A204.1 (cell line): ENCODE results near the gene REN.

ENCODE experiments used
- FAIRE-seq: peaks from 2 replicates; lab custom pipeline; 2012; peaks lifted over from hg19 to GRCh38; lab: Jason Lieb, UNC

The REN gene

GRCh38 chr1:204166219-204166618 lies at the start of gene REN:
Gene REN, minus strand, starts transcription at chr1:204166337. Its CDS starts 44 bp downstream, at chr1:204166293.
- FAIRE-seq, result no peak

DNA sequence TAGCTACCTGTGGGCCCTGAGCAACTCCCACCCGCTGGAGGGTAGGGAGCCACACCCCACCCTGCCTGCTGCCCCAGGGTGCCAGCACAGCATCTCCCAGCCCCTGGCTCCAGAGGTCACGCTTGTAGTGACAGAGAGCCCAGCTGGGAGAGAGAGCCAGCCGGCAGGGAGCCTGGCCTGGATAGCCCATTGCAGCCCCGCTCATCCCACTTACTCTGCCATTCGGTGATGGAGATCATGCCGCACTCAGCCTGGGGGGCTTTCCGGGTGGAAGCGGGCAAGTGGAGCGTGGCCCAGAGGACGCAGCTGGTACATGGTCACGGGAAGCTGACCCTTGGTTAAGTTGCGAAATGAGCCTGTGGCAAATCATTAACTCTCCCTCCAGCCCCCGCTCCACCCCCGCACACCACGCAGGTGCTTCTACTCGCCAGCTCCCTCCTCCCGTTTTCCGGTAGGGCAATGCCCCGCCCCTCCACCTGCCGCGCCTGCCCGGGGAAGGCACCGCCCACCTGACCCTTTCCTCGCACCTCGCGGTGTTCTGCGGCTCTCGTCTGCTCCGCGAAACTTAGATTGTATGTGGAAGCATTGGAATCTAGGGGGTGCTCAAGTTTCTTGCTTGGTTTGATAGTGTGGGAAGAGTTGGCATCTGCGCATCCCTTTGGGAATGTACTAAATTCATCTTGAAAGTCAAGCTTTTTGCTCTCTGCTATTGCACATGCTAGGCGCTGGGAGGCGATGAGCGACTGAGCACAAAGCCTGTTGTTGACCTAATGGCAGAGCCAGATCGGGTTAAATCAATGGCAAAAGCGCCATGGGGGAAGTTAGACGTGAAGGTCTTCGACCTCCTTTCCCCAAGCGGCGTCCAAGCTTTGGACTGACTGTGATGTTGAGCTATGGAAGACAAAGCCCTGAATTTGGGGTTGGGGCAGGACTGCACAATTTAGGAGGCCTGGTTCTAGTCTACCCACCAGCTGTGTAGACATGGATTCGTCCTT lies 47.8 kb upstream of the REN start, which contains the start of gene GOLT1A:
TSS of gene GOLT1A (minus strand) at position 321 of the 995 bp plus-strand sequence. CDS start at position 239, 82 bp downstream.
- FAIRE-seq, result no peak

GRCh38 chr1:204212715-204213114 lies 46.6 kb upstream of the REN start:
- no peak for FAIRE-seq

DNA sequence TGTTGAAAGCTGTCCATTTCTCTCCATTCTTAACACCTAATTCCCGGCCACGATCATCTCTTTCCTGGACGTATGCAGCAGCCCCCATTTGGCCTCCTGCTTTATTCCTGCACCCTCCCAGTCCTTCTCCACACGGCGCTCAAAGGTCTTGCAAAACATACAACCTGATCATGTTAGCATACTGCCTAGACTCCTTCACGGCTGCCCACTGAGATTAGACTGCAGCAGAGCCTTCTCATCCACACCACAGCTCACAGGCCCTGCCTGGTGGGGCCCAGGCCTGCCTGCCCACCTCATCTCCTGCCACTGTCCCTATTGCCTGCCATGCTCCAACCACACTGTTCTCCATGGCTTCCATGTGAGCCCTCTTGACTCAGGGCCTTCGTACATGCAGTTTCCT lies 44.9 kb upstream of the REN start:
- no peak for FAIRE-seq

DNA sequence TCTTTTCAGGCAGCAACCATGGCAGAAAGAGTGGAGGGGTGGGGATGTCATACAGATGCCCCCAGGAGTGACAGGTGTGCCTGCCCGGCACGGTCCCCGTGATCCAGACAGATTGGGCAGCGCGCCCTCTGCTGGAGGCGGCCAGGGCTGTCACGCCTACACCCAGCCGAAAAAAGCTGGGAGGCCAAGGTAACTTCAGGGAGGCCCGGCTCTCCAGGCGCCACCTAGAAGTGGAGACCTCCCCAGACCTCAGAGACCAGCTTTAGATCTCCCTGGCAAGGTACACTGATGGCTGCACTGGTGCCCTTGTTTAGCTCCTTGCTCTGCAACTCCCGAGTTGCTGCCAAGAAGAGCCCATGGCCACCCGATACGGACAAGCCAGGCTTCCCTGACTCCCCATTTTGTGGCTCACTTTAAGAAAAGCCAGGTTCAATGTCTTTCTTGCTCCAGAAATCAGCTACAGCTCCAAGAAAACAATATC lies 41.0 kb upstream of the REN start:
- FAIRE-seq, result no peak

DNA sequence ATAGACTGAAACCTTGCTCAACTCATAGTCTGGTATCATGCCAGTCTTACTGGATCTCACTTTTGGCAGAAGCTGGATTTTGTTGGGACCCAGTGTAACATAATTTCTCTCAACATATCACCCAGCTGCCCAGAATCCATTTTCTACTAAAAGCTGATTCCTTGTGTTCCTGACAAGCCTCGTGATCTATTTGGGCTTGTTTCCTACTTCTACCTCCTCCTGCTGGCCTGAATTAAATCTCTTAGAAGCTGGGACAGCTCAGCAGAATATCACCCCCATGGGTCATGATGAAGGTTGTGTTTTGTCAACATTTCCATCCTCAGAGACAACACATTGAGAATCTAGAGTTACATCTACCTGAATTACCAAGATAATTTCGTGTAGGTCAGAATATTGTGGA lies 40.0 kb upstream of the REN start:
- no peak for FAIRE-seq

DNA sequence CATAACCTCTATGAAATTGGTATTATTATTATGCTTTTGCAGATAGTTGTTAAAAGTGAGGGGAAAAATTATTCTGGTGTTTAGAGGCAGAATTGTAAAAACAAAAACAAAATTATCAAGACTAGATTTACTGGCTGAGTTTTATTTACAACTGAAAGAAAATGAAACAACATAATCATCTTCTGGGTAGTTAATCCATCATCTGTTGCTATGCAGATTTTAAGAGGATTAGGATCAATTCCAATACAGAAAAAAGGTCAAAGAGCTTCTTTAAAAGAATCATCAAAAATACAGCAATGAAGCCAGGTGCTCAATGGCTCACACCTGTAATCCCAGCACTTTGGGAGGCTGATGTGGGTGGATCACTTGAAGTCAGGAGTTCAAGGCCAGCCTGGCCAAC lies 39.3 kb upstream of the REN start:
- FAIRE-seq, result no peak

DNA sequence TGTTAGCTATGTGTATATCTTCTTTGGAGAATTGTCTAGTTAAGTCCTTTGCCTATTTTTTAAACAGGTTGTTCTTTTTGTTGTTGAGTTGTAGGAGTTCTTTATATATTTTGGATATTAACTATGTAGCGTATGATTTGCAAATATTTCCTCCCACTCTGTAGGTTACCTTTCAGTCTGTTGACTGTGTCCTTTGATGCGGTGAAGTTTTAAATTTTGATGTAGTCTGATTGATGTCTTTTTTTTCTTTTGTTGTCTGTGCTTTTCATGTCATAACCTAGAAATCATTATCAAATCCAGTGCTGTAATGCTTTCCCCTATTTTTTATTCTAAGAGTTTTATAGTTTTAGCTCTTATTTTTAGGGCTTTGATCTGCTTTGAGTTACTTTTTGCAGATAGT lies 38.8 kb upstream of the REN start:
- no peak for FAIRE-seq

DNA sequence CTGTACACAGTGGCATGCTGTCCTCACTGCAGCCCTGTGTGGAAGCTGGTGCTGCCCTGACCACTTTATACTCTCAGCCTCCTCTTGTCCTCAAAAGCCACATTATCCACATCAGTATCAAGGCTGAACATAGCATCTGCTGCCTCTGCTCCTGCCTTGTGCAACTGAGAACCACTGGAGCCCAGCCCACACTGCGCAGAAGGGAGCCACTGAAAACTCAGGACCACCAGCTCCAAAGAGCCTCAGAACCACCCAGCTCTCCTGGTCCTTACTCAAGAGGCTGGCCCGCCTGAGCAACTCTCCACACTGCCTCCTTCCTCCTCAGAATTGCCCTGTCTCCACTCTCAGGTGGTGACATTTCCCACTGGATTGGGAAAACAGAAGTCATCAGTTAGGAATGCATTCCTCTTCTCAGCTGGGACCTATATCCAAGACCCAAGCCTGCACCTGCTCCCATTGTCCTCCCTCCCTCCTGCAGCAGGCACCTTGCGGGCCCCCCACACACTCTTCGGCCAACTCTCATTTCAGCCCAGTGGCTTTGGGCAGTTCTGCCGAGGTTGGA lies 37.1 kb upstream of the REN start:
- no peak for FAIRE-seq

GRCh38 chr1:204202481-204202880 lies 36.3 kb upstream of the REN start:
- no peak for FAIRE-seq

DNA sequence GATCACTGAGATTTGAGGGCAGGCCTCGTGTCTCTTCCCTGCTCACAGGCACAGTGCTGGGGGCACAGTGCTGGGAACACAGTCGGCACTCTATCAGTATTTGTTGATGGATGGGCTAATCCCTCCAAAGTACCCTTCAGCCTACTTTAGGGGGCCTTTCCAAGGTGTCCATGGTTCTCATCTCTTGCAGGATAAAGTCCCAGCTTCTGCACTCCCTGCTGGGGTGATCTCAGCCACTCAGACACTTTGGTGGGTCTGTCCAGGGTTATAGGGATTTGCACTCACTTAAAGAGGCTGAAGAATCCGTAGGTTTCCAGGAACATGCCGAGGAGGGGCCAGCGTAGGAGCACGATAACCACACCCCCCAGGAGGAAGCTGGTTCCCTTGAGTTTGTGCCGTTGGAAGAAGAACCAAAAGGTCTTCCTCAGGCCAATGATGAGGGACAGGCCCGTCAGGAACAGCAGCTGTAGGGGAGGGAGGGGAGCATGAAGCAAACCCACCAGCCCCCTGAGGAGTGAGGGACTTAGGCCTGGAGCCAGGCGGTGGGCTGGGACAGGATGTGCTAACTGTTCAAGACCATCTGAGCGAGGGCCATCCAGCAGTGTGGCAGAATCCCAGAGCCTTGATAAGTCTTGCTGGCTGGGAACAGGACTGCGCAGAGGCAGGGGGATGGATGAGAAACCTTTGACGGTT lies 35.4 kb upstream of the REN start:
- FAIRE-seq, result no peak

DNA sequence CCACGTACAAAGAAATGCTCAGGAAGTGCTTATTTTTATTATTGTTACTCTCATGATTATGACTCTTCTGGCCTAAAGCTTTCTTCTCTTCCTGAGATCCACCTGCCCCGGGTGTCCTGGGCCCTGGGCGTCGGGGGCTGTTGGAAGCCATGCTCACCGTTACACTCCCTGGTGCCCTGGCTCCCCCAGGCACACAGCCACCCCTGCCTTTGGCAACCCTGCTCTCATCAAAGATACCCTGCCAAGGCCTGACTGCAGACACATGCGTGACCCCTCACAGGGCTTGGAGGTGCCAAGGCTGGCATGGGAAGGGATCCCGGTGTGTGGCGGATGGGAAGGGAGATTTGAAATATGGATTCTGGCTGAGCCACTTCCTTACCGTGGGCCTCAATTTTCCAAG lies 33.4 kb upstream of the REN start:
- no peak for FAIRE-seq

DNA sequence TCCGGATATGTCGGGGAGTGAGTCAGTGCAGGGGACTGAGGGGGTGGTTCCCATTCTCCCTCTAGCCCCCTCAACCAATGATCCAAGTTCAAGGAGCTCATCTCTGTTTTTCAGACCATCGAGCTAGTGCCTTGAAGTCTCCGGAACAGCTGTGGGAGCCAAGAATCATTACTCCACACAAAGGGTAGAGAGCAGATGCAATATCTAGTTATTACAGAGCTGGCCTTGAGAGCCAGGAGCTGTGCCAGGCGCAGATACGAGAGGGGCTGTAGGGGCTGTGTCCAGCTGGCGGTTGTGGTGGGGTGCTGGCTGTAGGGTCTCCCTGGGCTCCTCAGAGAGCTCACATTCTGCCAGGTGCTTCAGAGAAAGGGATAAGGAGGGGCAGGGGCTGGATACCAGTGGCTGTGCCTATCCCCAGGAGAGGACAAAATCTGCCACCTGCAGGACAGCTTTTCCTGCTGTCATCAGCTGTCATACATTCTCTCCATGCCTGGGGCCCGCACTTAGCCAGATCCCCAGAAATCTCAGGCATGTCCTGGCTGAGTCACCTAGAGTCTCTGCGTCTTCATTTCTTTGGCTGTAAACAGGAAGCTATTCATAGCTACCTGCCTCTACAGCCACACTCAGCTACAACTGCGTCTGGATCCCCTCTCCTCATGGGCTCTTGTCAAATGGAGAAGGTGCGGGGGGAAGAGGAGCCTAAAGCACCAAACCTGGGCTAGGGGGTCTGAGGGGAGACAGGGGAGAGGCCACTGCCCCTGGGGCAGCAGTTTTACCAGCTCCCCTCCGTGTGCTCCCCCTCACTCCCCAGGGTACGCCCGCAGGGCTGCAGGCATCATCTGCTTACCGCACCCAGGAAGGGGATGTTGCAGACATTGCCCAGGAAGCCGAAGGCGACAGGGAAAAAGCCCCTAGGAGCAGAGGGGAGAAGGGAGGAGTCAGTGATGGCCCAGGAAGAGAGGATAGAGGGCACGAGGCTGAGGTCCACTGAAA lies 32.5 kb upstream of the REN start:
- FAIRE-seq, result no peak

DNA sequence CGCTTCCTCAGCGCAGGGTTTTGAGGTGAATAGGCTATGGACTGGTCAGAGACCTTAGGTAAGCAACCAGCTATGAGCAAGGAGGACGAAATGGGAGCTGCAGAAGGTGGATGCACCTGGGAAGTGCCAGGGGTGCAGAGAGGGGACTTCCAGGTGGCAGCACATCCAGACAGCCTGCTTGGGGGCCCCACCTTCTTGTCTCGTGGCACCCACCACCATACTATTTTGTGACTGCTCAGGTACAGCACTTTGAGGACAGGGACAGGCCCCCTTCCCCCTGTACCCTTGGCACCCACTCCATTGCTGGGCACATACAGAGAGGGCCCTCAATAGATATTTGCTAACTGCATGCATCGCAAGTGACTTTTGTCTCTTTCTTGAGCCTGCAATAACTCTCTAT lies 30.9 kb upstream of the REN start:
- no peak for FAIRE-seq

DNA sequence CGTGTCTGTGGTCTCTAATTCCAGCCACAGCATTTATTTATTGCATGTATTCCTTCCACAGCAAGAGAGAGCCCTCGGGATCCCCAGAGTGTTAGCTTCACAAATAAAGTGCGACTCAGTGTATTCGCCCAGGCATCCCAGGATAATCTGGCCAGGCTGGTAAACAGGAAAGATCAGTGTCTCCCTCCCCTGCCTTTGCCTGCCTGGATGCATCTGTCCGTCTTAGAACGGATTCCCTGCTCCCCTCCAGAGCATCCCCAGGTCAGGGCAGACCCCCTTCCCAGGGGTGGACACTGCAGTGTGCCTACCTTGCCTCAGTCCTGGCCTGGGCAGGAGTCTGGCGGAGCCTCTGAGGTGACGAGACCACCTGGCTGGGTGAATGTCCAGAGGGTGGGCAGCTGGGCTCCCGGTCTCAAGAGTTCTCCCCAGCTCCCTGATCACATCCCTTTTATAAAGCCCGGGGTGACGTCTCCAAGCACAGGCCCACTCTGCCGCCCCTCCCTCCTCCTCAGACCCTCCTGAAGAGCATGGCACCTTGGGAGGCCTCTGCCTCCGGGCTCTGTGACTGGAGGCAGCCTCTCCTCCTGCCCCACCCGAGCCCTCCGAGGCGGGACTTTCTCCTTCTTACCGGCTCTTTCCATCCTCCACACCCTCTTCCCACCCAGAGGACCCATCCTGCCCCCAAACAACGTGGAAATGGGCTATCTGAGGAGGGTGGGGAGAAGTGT lies 30.1 kb upstream of the REN start, which contains the start of gene KISS1:
TSS of gene KISS1 (minus strand) at position 424 of the 728 bp plus-strand sequence. CDS start 3,615 bp downstream, outside the sequence.
- no peak for FAIRE-seq

DNA sequence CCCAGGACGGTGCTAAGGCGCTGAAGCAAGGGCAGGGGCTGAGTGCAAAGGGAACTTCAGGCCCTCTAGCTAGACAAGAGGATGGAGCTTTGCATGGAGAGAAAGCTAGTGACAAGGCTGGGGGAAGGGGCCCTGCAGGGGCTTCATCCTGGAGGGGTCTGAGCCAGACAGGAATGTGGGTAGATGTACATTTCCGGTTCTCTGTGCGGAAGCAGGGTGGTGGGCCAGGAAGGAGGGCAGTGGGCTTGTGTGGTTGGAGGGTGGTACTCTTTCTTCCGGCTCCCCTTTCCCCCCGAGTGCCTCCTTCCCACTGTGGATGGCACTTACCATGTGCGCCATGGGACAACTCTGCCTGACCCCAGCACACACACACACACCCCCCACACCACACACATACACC lies 28.6 kb upstream of the REN start:
- no peak for FAIRE-seq

GRCh38 chr1:204194080-204194479 lies 27.9 kb upstream of the REN start:
- FAIRE-seq, result no peak

GRCh38 chr1:204192589-204193352 lies 26.6 kb upstream of the REN start:
- no peak for FAIRE-seq

GRCh38 chr1:204192046-204192445 lies 25.9 kb upstream of the REN start:
- no peak for FAIRE-seq

DNA sequence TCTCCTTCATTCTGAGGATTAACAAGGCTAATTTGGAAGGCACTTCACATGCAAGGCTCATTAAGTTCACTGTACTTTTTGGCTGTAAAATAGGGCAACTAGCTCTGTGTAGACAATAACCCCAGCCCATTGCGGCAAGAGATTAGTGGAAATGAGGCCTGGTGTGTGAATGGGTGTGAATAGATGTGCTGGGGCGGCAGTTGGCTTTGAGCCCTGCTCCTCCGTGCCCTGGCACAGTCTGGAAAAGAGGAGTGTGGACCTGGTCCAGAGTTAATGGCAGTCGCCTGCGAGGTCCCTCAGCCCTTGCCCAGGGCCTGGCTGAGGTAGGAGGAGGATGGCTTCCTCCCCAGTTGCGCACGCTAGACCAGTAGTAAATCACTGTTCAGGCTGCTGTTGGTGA lies 25.3 kb upstream of the REN start:
- no peak for FAIRE-seq
